ENCODE measurements around the gene CAB39. TPM values are rescaled to one million over a fixed set of nuclear protein-coding genes. Genes with fewer than 3 reads are reported as not detected.

Gene CAB39
- total and polyA plus RNA-seq, 10 donors: 24.4 to 120 (median 80.2) TPM

DNA sequence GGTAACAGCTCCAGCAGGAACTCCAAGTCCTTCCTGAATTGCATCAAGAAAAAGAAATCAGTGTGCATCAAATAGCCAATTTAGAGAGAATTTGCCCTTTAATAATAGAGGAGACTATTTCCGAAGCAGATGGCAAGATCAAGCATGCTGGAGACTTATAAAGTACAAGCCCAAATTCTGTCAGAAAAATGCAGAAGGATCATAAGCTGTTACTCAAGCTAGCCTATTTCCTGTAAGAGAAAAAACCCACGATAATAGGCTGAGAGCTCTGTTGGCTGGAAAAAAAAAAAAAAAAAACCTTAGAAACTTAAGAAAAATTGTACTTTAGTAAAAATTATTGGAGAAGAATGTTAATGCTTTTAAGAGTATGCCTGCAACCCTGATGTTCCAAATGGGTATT, 127.7 kb downstream of the CAB39 start:
- no peak for TF ChIP-seq POLR2A (IDR thresholded peaks at IDR 0.05)
- TF ChIP-seq, protein P1, sequence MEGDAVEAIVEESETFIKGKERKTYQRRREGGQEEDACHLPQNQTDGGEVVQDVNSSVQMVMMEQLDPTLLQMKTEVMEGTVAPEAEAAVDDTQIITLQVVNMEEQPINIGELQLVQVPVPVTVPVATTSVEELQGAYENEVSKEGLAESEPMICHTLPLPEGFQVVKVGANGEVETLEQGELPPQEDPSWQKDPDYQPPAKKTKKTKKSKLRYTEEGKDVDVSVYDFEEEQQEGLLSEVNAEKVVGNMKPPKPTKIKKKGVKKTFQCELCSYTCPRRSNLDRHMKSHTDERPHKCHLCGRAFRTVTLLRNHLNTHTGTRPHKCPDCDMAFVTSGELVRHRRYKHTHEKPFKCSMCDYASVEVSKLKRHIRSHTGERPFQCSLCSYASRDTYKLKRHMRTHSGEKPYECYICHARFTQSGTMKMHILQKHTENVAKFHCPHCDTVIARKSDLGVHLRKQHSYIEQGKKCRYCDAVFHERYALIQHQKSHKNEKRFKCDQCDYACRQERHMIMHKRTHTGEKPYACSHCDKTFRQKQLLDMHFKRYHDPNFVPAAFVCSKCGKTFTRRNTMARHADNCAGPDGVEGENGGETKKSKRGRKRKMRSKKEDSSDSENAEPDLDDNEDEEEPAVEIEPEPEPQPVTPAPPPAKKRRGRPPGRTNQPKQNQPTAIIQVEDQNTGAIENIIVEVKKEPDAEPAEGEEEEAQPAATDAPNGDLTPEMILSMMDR (IDR thresholded peaks at IDR 0.05 in 8 of 11, conservative IDR thresholded peaks at IDR 0.05 in 3 of 11): no peak
- no peak for TF ChIP-seq POLR2AphosphoS5 (IDR thresholded peaks at IDR 0.05)
- Histone ChIP-seq H3K9me3 (peaks cover 0 to 12% (median 4%) of the 10 kb centered on the region in 8 donors), H3K4me3 (no peak overlapping the region), H3K36me3 (no peaks in the 10 kb centered on the region), H3K27ac (no peak overlapping the region), H3K27me3 (replicated peaks in 1 of 7) (peaks cover 0 to 4% (median 0%) of the 10 kb centered on the region in 7 donors), H3K4me1 (peaks cover 0 to 8% (median 0%) of the 10 kb centered on the region in 6 donors)
- intact Hi-C loops (cut with DNase I; ENCODE audit: low total_unique reads): no loop called here
- no peak for DNase-seq
- WGBS, 5 donors: 12 to 28% (median 18%) methylated on average over 2 of the region's 2 CpGs

DNA sequence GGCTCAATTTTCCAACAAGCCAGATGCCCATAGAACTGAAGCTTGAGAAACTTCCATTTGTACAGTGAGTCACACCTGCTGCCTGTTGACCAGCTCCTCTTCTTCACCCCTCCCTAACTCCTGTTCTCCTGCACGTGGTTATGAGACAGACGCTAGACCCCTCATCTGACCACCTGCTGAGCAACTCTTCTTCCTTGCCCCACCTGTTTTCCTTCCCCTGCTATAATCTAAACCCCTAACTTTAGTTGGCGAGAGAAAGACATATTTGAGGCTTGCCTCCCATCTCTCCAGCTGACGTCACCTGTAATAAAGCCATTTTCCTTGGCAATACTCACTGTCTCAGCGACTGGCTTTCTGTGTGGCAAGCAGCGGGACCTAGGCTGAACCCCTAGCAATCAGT, 129.8 kb downstream of the CAB39 start:
- H3K27ac ChIP-seq: no peak overlapping the region
- peaks cover 0 to 18% (median 7%) of the 10 kb centered on the region in 8 donors for H3K9me3 ChIP-seq
- intact Hi-C loops (cut with DNase I; ENCODE audit: low total_unique reads): no loop called here
- 68 to 85% (median 77%) methylated on average over 6 of the region's 6 CpGs for WGBS, 5 donors
- H3K4me1 ChIP-seq: peaks cover 0 to 8% (median 0%) of the 10 kb centered on the region in 6 donors
- H3K36me3 ChIP-seq: no peaks in the 10 kb centered on the region
- no peak for DNase-seq
- H3K4me3 ChIP-seq: no peak overlapping the region
- no peak for TF ChIP-seq POLR2A (IDR thresholded peaks at IDR 0.05)
- TF ChIP-seq, protein P1 (IDR thresholded peaks at IDR 0.05 in 8 of 11, conservative IDR thresholded peaks at IDR 0.05 in 3 of 11): no peak
- TF ChIP-seq POLR2AphosphoS5 (IDR thresholded peaks at IDR 0.05): no peak
- H3K27me3 ChIP-seq (replicated peaks in 1 of 7): peaks cover 0 to 4% (median 0%) of the 10 kb centered on the region in 7 donors

- H3K27me3 ChIP-seq (replicated peaks in 1 of 7): peaks cover 0 to 8% (median 0%) of the 10 kb centered on the region in 7 donors
- peaks cover 0 to 15% (median 7%) of the 10 kb centered on the region in 8 donors for H3K9me3 ChIP-seq
- no peak overlapping the region for H3K27ac ChIP-seq
- H3K4me3 ChIP-seq: no peak overlapping the region
- H3K36me3 ChIP-seq: no peaks in the 10 kb centered on the region
- TF ChIP-seq POLR2A (IDR thresholded peaks at IDR 0.05) (no peak), POLR2AphosphoS5 (IDR thresholded peaks at IDR 0.05) (no peak)
- TF ChIP-seq, protein P1 (IDR thresholded peaks at IDR 0.05 in 8 of 11, conservative IDR thresholded peaks at IDR 0.05 in 3 of 11): no peak
- 56 to 83% (median 66%) methylated on average over 4 of the region's 4 CpGs for WGBS, 5 donors
- intact Hi-C loops (cut with DNase I; ENCODE audit: low total_unique reads): no loop called here
- peaks cover 0 to 13% (median 6%) of the 10 kb centered on the region in 6 donors for H3K4me1 ChIP-seq
- no peak for DNase-seq
Observed at GRCh38 chr2:230843132-230843531, 130.5 kb downstream of the CAB39 start.

GRCh38 chr2:230846360-230846759, 133.7 kb downstream of the CAB39 start:
- intact Hi-C loops (cut with DNase I; ENCODE audit: low total_unique reads): loop anchor here (5.0 kb wide), 1 partner anchor 66 kb away; no protein-coding TSS in a partner anchor
- no peak for DNase-seq
- WGBS, 5 donors: 87 to 98% (median 91%) methylated on average over 6 of the region's 6 CpGs
- TF ChIP-seq, protein P1 (IDR thresholded peaks at IDR 0.05 in 8 of 11, conservative IDR thresholded peaks at IDR 0.05 in 3 of 11): no peak
- TF ChIP-seq POLR2A (IDR thresholded peaks at IDR 0.05): no peak
- Histone ChIP-seq H3K9me3 (peaks cover 0 to 6% (median 0%) of the 10 kb centered on the region in 8 donors), H3K27ac (no peak overlapping the region), H3K36me3 (no peaks in the 10 kb centered on the region), H3K27me3 (replicated peaks in 1 of 7) (peaks cover 0 to 29% (median 5%) of the 10 kb centered on the region in 7 donors), H3K4me1 (peaks cover 0 to 12% (median 8%) of the 10 kb centered on the region in 6 donors), H3K4me3 (no peak overlapping the region)

Measured in spleen (tissue), 11 donors.